GM13977 (cell line): ENCODE measurements around the gene RNF157.

ENCODE experiments used
- DNase-seq: peaks from one replicate; pipeline ENCODE4 v3.0.0; 2012; ENCODE audit warnings: low spot score
- in situ Hi-C: fragments of 300-500 bp; cut with MboI; formaldehyde crosslinking; loops from one replicate; pipeline ENCODE4 v1.12.0; 2022; ENCODE audit warnings: low sequenced_read_pairs, low pct_unique_long_range_greater_than_20kb, mixed read lengths, inconsistent platforms; ENCODE audit not compliant: unreplicated experiment
- TF ChIP-seq, protein P1 (sequence below): IDR thresholded peaks from 2 replicates; pipeline ENCODE4 v1.5.1; 2012; ENCODE audit warnings: mild to moderate bottlenecking, control low read depth; ENCODE audit not compliant: insufficient read depth; ENCODE audit errors: extremely low read depth, missing control alignments

RNF157 gene

DNA sequence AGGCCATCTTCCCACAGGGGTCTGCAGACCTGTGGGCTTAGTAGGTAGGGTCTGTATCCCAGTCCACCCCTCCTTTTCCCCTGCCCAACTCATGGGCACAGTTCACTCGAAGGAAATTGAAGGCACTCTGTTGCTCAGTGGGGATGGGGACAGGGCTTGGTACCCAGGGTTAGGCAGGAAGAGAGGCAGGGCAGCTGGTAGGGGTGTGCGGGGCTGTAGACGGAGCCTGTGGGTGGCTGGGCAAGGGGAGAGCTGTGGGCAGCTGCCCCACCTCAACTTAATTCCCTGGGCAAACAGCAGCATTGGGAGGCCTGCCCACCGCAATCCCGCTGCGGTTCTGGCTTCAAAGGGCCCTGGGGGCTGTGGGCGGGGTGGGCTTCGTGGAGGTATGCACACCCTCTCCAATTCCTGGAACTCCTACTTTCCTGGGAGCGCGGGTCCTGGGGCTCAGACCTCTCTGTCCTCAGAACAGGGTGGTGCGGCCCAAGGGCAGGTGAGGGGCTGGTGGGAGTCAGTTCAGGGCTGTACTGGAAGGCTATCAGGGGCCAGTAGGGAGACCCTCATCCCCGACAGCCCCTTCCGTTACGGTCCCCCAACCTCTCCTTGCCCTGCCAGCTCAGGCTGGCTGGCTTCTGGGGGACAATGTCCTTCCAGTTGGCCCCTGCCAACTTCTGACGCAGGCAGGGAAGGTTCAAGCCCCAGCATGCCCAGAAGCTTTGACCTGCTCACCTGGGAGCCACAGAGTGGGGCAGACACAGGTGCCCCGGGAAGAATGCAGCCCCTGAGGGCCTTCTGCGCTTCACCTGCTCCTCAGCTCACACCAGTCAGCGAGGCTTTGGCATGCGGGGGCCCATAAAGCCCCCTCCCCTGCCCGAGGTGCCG, 108.4 kb downstream of the RNF157 start:
- in situ Hi-C loops, result no loop called here
- no peak for DNase-seq

DNA sequence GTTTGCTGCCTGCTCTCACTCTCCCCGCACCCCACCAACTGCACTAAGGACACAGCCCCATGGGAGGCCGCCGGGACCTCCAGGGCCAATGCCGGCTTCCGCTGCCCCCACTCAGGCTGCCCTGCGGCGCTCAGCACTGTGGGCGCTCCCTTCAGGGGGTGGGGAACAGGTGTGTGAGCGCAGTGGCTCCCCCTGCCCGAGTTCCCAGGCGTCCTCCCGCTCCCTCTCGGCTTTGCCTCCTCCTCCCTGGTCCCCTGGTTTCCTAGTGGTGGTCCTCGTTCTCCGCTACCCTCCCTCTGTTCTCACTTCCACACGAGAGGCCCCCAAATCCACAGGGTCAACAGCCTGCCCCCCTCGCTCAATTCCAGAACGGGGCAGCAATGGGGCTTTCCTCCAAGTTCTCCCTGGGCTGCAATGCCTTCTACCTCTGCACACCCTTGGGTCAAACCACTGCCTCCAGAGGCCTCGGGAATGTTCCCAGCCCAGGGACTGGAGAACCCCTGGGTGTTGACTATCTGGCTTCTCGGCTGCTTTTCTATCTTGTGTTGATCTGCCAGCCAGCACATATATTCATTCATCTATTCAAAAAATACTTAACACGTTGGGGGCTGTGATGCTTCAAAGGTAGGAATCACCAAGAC, 109.1 kb downstream of the RNF157 start:
- TF ChIP-seq, protein P1, sequence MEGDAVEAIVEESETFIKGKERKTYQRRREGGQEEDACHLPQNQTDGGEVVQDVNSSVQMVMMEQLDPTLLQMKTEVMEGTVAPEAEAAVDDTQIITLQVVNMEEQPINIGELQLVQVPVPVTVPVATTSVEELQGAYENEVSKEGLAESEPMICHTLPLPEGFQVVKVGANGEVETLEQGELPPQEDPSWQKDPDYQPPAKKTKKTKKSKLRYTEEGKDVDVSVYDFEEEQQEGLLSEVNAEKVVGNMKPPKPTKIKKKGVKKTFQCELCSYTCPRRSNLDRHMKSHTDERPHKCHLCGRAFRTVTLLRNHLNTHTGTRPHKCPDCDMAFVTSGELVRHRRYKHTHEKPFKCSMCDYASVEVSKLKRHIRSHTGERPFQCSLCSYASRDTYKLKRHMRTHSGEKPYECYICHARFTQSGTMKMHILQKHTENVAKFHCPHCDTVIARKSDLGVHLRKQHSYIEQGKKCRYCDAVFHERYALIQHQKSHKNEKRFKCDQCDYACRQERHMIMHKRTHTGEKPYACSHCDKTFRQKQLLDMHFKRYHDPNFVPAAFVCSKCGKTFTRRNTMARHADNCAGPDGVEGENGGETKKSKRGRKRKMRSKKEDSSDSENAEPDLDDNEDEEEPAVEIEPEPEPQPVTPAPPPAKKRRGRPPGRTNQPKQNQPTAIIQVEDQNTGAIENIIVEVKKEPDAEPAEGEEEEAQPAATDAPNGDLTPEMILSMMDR, result no peak
- in situ Hi-C loops, result no loop called here
- no peak for DNase-seq

More for the DNA sequence above, 108.4 kb downstream of the RNF157 start:
- TF ChIP-seq, protein P1, result no peak

DNA sequence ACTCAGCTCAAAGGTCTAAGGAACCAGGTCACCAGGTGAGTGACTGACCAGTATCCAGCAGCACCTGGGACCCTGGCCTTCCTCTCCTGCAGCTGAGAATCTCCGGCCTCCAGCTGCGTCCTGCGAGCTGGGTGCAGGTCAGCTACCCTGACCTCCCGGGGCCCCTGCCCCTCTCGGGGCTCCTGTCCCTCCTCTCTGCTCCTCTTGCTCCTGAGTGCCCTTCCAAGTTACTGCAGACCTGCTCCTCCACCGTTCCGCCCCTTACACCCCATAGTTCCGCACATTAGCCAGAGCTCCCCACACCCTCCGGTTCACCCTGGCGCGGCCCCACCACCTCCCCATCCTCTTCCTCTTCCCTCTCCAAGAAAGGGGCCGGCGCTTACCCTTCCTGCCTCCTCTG, 109.8 kb downstream of the RNF157 start:
- in situ Hi-C loops, result no loop called here
- DNase-seq, result no peak
- TF ChIP-seq, protein P1, result no peak

DNA sequence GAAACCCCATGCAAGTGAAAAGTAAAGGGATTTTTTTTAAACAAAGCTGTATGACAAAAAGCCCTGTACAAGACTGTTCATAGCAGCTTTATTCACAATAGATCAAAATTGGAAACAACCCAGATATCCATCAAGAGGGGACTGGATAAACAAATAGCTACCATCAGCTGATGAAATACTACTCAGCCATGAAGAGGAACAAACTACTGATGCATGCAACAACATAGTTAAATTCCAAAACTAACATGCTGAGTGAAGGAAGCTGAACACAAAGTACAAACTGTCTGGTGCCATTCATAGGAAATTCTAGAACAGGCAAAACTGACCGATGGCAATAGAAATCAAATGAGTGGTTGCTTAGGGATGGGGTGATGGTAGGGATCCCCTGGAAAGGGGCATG, 114.4 kb downstream of the RNF157 start:
- DNase-seq, result no peak
- TF ChIP-seq, protein P1, result no peak
- in situ Hi-C loops, result loop anchor here (5.0 kb wide), 1 partner anchor 156 kb away; no protein-coding TSS in a partner anchor

DNA sequence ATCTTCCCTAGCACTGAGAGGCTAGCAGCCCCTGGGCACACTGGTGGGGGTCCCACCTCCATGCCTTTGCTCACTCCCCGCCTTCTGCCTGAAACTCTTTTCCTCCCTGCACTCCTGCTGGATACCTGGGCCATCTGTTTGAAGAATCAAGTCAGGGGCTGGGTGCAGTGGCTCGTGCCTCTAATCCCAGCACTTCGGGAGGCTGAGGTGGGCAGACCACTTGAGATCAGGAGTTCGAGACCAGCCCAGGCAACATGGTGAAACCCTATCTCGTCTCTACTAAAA, 115.0 kb downstream of the RNF157 start:
- TF ChIP-seq, protein P1, result no peak
- in situ Hi-C loops, result loop anchor here (5.0 kb wide), 1 partner anchor 157 kb away; no protein-coding TSS in a partner anchor
- no peak for DNase-seq

DNA sequence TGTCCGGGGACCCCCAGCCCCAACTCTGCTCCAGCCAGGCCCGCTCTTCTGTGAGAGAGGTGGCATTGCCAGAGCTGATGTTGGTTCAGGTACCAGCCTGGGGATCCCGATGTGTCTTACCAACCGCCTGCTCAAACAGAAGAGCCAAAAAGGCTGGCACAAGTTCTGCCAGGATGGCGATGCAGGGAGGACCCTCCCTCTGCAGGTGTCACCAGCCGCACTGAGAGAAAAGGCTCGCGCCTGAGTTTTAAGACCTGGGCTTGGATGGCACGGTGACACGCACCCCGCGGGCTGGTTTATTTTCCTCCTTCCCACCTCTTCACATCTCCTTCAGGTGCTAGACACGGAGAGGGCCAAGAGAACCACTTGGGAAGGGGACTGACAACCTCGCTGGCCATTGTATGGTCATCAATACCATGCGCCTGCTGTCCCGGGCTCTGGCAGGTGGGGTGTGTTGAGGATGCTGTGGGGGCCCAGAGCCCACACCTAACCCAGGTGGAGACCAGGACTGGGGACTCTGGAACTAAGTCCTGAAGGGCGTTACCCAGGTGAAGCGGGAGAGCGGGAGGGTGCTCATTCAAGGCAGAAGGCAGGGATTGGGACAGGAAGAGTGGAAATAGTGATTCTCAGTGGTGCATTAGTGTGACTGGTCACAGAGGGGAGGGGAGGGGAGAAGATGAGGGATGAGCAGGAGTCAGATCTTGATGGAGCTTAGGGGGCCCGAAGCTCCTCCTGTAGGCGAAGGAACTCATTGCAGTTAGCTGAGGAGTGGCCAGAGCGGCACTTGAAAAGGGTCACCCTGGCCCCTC, 115.5 kb downstream of the RNF157 start:
- peak; percentile 9 for DNase-seq
- in situ Hi-C loops, result loop anchor here (5.0 kb wide), 1 partner anchor 158 kb away; no protein-coding TSS in a partner anchor
- TF ChIP-seq, protein P1, result no peak
